Neural crest cell (in vitro differentiated cells): Measurements from ENCODE around the gene SCAF1. TPM values are rescaled to one million over a fixed set of nuclear protein-coding genes. Genes with fewer than 3 reads are reported as not detected.

Experiments
- DNase-seq: peaks from one replicate; pipeline ENCODE4 v3.0.0; 2021; ENCODE audit warnings: low read depth, mixed read lengths, low spot score
- H3K27ac Mint-ChIP-seq: one replicate; pipeline ENCODE4 v1.8.0; 2021; ENCODE audit warnings: mild to moderate bottlenecking, mixed read lengths; ENCODE audit not compliant: unreplicated experiment
- H3K27me3 Mint-ChIP-seq: 2 replicates; pipeline ENCODE4 v1.8.0; 2021; ENCODE audit warnings: low read depth, mild to moderate bottlenecking, mixed read lengths
- H3K36me3 Mint-ChIP-seq: 2 replicates; pipeline ENCODE4 v1.8.0; 2021; ENCODE audit warnings: low read depth, mild to moderate bottlenecking, mixed read lengths
- H3K4me1 Mint-ChIP-seq: 2 replicates; pipeline ENCODE4 v1.8.0; 2021; ENCODE audit warnings: mixed read lengths
- H3K4me3 Mint-ChIP-seq: one replicate; pipeline ENCODE4 v1.8.0; 2021; ENCODE audit warnings: mild to moderate bottlenecking, mixed read lengths
- H3K9me3 Mint-ChIP-seq: 2 replicates; pipeline ENCODE4 v1.8.0; 2021; ENCODE audit warnings: mixed read lengths
- CTCF ChIP-seq: fragments of 200-600 bp; sonication (generic); conservative IDR thresholded peaks from 2 replicates; pipeline ENCODE4 v1.5.0; 2021; ENCODE audit warnings: antibody characterized with exemption, mild to moderate bottlenecking
- total RNA-seq: library from RNA; stranded (reverse); gene quantifications from 2 replicates; pipeline ENCODE4 v1.2.1, GENCODE V29; 2021

Gene SCAF1
- total RNA-seq, 1 donor from 2014 or later: 91.9 TPM

GRCh38 chr19:49663224-49663623 lies 21.2 kb downstream of the SCAF1 start:
- H3K27me3 Mint-ChIP-seq: peaks cover 10% of the 10 kb centered on the region
- no peak for TF ChIP-seq CTCF
- H3K4me3 Mint-ChIP-seq: peak overlapping the region; percentile 64
- H3K27ac Mint-ChIP-seq: no peak overlapping the region
- H3K9me3 Mint-ChIP-seq: no peaks in the 10 kb centered on the region
- H3K36me3 Mint-ChIP-seq: peaks cover 9% of the 10 kb centered on the region
- no peak for DNase-seq
- H3K4me1 Mint-ChIP-seq: peaks cover 37% of the 10 kb centered on the region

GRCh38 chr19:49664171-49665035 lies 22.4 kb downstream of the SCAF1 start:
- H3K4me3 Mint-ChIP-seq: peak overlapping the region; percentile 98
- no peaks in the 10 kb centered on the region for H3K9me3 Mint-ChIP-seq
- peak; percentile 80 for DNase-seq
- H3K27me3 Mint-ChIP-seq: peaks cover 10% of the 10 kb centered on the region
- peaks cover 9% of the 10 kb centered on the region for H3K36me3 Mint-ChIP-seq
- TF ChIP-seq CTCF: no peak
- H3K4me1 Mint-ChIP-seq: peaks cover 37% of the 10 kb centered on the region
- H3K27ac Mint-ChIP-seq: peak overlapping the region; percentile 97

- H3K36me3 Mint-ChIP-seq: peaks cover 10% of the 10 kb centered on the region
- peak overlapping the region; percentile 98 for H3K4me3 Mint-ChIP-seq
- H3K27me3 Mint-ChIP-seq: peaks cover 10% of the 10 kb centered on the region
- H3K4me1 Mint-ChIP-seq: peaks cover 41% of the 10 kb centered on the region
- DNase-seq: no peak
- TF ChIP-seq CTCF: no peak
- peak overlapping the region; percentile 97 for H3K27ac Mint-ChIP-seq
- no peaks in the 10 kb centered on the region for H3K9me3 Mint-ChIP-seq
Observed at GRCh38 chr19:49665036-49665350, 23.0 kb downstream of the SCAF1 start.

- peak within 1 kb of the TSS; percentile 98 for H3K4me3 Mint-ChIP-seq
- peak; percentile 96 for DNase-seq
- H3K9me3 Mint-ChIP-seq: no peaks in the 10 kb centered on the region
- peaks cover 5% of the 10 kb centered on the region for H3K36me3 Mint-ChIP-seq
- peak within 1 kb of the TSS; percentile 97 for H3K27ac Mint-ChIP-seq
- peaks cover 41% of the 10 kb centered on the region for H3K4me1 Mint-ChIP-seq
- TF ChIP-seq CTCF: no peak
- peaks cover 10% of the 10 kb centered on the region for H3K27me3 Mint-ChIP-seq
Observed at GRCh38 chr19:49665351-49666119, 23.5 kb downstream of the SCAF1 start, which contains the start of the genes BCL2L12 and IRF3. Gene BCL2L12 (plus strand): TSS chr19:49665933. CDS start chr19:49666693, 760 bp downstream. Gene IRF3 (minus strand): TSS chr19:49665857. CDS start chr19:49664838, 1,019 bp downstream.

DNA sequence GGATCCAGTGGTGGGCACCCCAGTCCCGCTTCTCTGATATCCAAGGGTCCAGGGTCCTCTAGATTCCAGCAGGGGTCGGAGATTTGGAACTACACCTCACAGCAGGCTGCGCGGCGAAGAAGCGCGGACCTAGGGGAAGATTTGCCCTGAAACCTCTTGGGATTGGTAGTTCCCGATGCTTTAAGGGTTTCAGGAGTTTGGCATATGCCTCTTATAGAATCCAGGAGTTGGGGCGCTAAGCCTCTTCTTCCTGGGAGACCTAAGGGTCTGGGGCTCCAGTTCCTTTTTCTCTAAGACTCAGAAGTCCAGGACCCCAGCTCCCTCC lies 24.1 kb downstream of the SCAF1 start:
- Mint-ChIP-seq H3K36me3 (peaks cover 5% of the 10 kb centered on the region), H3K9me3 (no peaks in the 10 kb centered on the region), H3K4me1 (peaks cover 41% of the 10 kb centered on the region), H3K4me3 (peak overlapping the region; percentile 98), H3K27me3 (peaks cover 10% of the 10 kb centered on the region), H3K27ac (peak overlapping the region; percentile 97)
- DNase-seq: no peak
- TF ChIP-seq CTCF: peak; percentile 26
